GM23338 (cell line): ENCODE data around the gene CCL18. TPM values are rescaled to one million over a fixed set of nuclear protein-coding genes. Genes with fewer than 3 reads are reported as not detected.

ENCODE experiments used
- ATAC-seq: fragments of 200-7000 bp; cut with Tn5 transposase; 3 replicates; pipeline ENCODE4 v1.9.1; 2020
- DNase-seq: peaks from one replicate; pipeline ENCODE4 v3.0.0-alpha.2; 2015; ENCODE audit warnings: low spot score
- H2AFZ ChIP-seq: fragments of 200-600 bp; sonication (generic); 2 replicates; pipeline ENCODE4 v1.8.0; 2016; ENCODE audit warnings: antibody characterized with exemption, mild to moderate bottlenecking, moderate library complexity
- H3F3A ChIP-seq: fragments of 200-600 bp; sonication (generic); replicated peaks from 2 replicates; pipeline ENCODE4 v1.8.0; 2017; ENCODE audit warnings: antibody characterized with exemption, mixed run types, low read depth
- H3K27ac ChIP-seq: fragments of 200-600 bp; sonication (generic); 2 replicates; pipeline ENCODE4 v1.6.1; 2016; ENCODE audit warnings: low read depth
- H3K27me3 ChIP-seq: fragments of 200-600 bp; sonication (generic); 2 replicates; pipeline ENCODE4 v1.8.0; 2016; ENCODE audit warnings: mild to moderate bottlenecking, mixed run types, moderate library complexity; ENCODE audit not compliant: insufficient read depth
- H3K36me3 ChIP-seq: fragments of 200-600 bp; sonication (generic); 2 replicates; pipeline ENCODE4 v1.8.0; 2016; ENCODE audit warnings: mild to moderate bottlenecking; ENCODE audit not compliant: insufficient read depth
- H3K4me1 ChIP-seq: fragments of 200-600 bp; sonication (generic); 2 replicates; pipeline ENCODE4 v1.8.0; 2016; ENCODE audit warnings: mild to moderate bottlenecking, moderate library complexity; ENCODE audit not compliant: insufficient read depth
- H3K4me2 ChIP-seq: fragments of 200-600 bp; sonication (generic); 2 replicates; pipeline ENCODE4 v1.7.1; 2017; ENCODE audit warnings: mixed run types
- H3K4me3 ChIP-seq: fragments of 200-600 bp; sonication (generic); 2 replicates; pipeline ENCODE4 v1.6.1; 2016; ENCODE audit warnings: mixed run types
- H3K79me2 ChIP-seq: fragments of 200-600 bp; sonication (generic); replicated peaks from 2 replicates; pipeline ENCODE4 v1.8.0; 2017; ENCODE audit warnings: mild to moderate bottlenecking; ENCODE audit not compliant: insufficient read depth
- H3K9me2 ChIP-seq: fragments of 200-600 bp; sonication (generic); 2 replicates; pipeline ENCODE4 v1.8.0; 2017; ENCODE audit not compliant: insufficient read depth
- H4K20me1 ChIP-seq: fragments of 200-600 bp; sonication (generic); replicated peaks from 2 replicates; pipeline ENCODE4 v1.8.0; 2017; ENCODE audit warnings: mild to moderate bottlenecking; ENCODE audit not compliant: insufficient read depth
- H3K27ac Mint-ChIP-seq: 2 replicates; pipeline ENCODE4 v1.8.0; 2020; ENCODE audit warnings: inconsistent platforms, mild to moderate bottlenecking, moderate library complexity, mixed read lengths
- H3K27me3 Mint-ChIP-seq: 3 replicates; pipeline ENCODE4 v1.8.0; 2022; ENCODE audit warnings: low read depth, mild to moderate bottlenecking, moderate library complexity, mixed read lengths, inconsistent platforms; ENCODE audit not compliant: insufficient read depth, poor library complexity
- H3K36me3 Mint-ChIP-seq: 3 replicates; pipeline ENCODE4 v1.8.0; 2021; ENCODE audit warnings: low read depth, mild to moderate bottlenecking, inconsistent platforms, moderate library complexity, mixed read lengths
- H3K4me1 Mint-ChIP-seq: 3 replicates; pipeline ENCODE4 v1.8.0; 2020; ENCODE audit warnings: mild to moderate bottlenecking, inconsistent platforms, mixed read lengths
- H3K4me3 Mint-ChIP-seq: 3 replicates; pipeline ENCODE4 v1.8.0; 2021; ENCODE audit warnings: moderate library complexity, mild to moderate bottlenecking, inconsistent platforms, mixed read lengths
- H3K9me3 Mint-ChIP-seq: 3 replicates; pipeline ENCODE4 v1.8.0; 2020; ENCODE audit warnings: moderate library complexity, mild to moderate bottlenecking, inconsistent platforms, mixed read lengths
- CREB1 ChIP-seq: fragments of 250-450 bp; sonication (Bioruptor Pico); IDR thresholded peaks from 2 replicates; pipeline ENCODE4 v1.5.0; 2020; ENCODE audit warnings: low read depth, mild to moderate bottlenecking, moderate library complexity
- CTCF ChIP-seq, 2 experiments: fragments of 200-600 bp in 1 of 2; sonication (generic) in 1 of 2; conservative IDR thresholded peaks; 2 replicates each; pipeline versions ENCODE4 v1.5.1 to v1.6.1; 2016 to 2017; ENCODE audit warnings: antibody characterized with exemption in 2 of 2, low read depth in 2 of 2, mild to moderate bottlenecking in 2 of 2, moderate library complexity in 1 of 2
- ETS1 ChIP-seq: IDR thresholded peaks from 2 replicates; pipeline ENCODE4 v1.6.1; 2016; ENCODE audit warnings: antibody characterized with exemption
- EZH2 ChIP-seq: fragments of 200-600 bp; sonication (generic); IDR thresholded peaks from one replicate; pipeline ENCODE4 v1.8.0; 2017; ENCODE audit warnings: antibody characterized with exemption, mild to moderate bottlenecking, low read depth; ENCODE audit not compliant: unreplicated experiment
- EZH2phosphoT487 ChIP-seq: fragments of 200-600 bp; sonication (generic); IDR thresholded peaks from one replicate; pipeline ENCODE4 v1.8.1; 2018; ENCODE audit warnings: antibody characterized with exemption; ENCODE audit not compliant: unreplicated experiment
- JUNB ChIP-seq: IDR thresholded peaks from one replicate; pipeline ENCODE4 v1.6.1; 2016; ENCODE audit warnings: antibody characterized with exemption; ENCODE audit not compliant: unreplicated experiment
- NANOG ChIP-seq: IDR thresholded peaks from 2 replicates; pipeline ENCODE4 v1.6.1; 2016; ENCODE audit warnings: antibody characterized with exemption, borderline replicate concordance
- POLR2AphosphoS5 ChIP-seq: IDR thresholded peaks from 2 replicates; pipeline ENCODE4 v1.6.1; 2016; ENCODE audit warnings: antibody characterized with exemption, low read depth
- REST ChIP-seq: IDR thresholded peaks from one replicate; pipeline ENCODE4 v1.6.1; 2018; ENCODE audit warnings: antibody characterized with exemption; ENCODE audit not compliant: unreplicated experiment
- STAT1 ChIP-seq: IDR thresholded peaks from one replicate; pipeline ENCODE4 v1.6.1; 2016; ENCODE audit warnings: antibody characterized with exemption; ENCODE audit not compliant: unreplicated experiment
- ZNF114 ChIP-seq: fragments of 250-450 bp; sonication (Bioruptor Pico); IDR thresholded peaks from 2 replicates; pipeline ENCODE4 v1.5.0; 2020; ENCODE audit warnings: mild to moderate bottlenecking, moderate library complexity
- ZNF331 ChIP-seq: fragments of 250-450 bp; sonication (Bioruptor Pico); IDR thresholded peaks from 2 replicates; pipeline ENCODE4 v1.5.0; 2020; ENCODE audit warnings: low read depth, mild to moderate bottlenecking, moderate library complexity
- polyA plus RNA-seq: library from polyadenylated mRNA; unstranded; fragments of >200 nt; fragmentation: Nextera tagmentation; extraction: Ambion mirVana; gene quantifications from 2 replicates; pipeline ENCODE4 v1.2.1, GENCODE V29; 2016
- total RNA-seq: library from RNA; depleted of rRNA; stranded (reverse); fragments of >200 nt; shearing (Covaris generic); gene quantifications from 2 replicates; pipeline ENCODE4 v1.2.3, GENCODE V29; 2014
- TF ChIP-seq, protein P1 (sequence below): fragments of 250-450 bp; sonication (Bioruptor Pico); IDR thresholded peaks from 2 replicates; pipeline ENCODE4 v1.5.0; 2020; ENCODE audit warnings: mild to moderate bottlenecking, moderate library complexity

The CCL18 gene
- total and polyA plus RNA-seq, 2 experiments from 2014 or later: not detected

- TF ChIP-seq POLR2AphosphoS5 (no peak), CTCF (conservative IDR thresholded peaks at IDR 0.05; ENCODE audit: low read depth in 2 of 2) (no peak), STAT1 (no peak), REST (no peak), EZH2phosphoT487 (no peak), ZNF114 (CRISPR knock-in tag) (no peak), ZNF331 (no peak), JUNB (no peak), EZH2 (no peak), NANOG (no peak), ETS1 (no peak), CREB1 (CRISPR knock-in tag) (no peak)
- TF ChIP-seq, protein P1, sequence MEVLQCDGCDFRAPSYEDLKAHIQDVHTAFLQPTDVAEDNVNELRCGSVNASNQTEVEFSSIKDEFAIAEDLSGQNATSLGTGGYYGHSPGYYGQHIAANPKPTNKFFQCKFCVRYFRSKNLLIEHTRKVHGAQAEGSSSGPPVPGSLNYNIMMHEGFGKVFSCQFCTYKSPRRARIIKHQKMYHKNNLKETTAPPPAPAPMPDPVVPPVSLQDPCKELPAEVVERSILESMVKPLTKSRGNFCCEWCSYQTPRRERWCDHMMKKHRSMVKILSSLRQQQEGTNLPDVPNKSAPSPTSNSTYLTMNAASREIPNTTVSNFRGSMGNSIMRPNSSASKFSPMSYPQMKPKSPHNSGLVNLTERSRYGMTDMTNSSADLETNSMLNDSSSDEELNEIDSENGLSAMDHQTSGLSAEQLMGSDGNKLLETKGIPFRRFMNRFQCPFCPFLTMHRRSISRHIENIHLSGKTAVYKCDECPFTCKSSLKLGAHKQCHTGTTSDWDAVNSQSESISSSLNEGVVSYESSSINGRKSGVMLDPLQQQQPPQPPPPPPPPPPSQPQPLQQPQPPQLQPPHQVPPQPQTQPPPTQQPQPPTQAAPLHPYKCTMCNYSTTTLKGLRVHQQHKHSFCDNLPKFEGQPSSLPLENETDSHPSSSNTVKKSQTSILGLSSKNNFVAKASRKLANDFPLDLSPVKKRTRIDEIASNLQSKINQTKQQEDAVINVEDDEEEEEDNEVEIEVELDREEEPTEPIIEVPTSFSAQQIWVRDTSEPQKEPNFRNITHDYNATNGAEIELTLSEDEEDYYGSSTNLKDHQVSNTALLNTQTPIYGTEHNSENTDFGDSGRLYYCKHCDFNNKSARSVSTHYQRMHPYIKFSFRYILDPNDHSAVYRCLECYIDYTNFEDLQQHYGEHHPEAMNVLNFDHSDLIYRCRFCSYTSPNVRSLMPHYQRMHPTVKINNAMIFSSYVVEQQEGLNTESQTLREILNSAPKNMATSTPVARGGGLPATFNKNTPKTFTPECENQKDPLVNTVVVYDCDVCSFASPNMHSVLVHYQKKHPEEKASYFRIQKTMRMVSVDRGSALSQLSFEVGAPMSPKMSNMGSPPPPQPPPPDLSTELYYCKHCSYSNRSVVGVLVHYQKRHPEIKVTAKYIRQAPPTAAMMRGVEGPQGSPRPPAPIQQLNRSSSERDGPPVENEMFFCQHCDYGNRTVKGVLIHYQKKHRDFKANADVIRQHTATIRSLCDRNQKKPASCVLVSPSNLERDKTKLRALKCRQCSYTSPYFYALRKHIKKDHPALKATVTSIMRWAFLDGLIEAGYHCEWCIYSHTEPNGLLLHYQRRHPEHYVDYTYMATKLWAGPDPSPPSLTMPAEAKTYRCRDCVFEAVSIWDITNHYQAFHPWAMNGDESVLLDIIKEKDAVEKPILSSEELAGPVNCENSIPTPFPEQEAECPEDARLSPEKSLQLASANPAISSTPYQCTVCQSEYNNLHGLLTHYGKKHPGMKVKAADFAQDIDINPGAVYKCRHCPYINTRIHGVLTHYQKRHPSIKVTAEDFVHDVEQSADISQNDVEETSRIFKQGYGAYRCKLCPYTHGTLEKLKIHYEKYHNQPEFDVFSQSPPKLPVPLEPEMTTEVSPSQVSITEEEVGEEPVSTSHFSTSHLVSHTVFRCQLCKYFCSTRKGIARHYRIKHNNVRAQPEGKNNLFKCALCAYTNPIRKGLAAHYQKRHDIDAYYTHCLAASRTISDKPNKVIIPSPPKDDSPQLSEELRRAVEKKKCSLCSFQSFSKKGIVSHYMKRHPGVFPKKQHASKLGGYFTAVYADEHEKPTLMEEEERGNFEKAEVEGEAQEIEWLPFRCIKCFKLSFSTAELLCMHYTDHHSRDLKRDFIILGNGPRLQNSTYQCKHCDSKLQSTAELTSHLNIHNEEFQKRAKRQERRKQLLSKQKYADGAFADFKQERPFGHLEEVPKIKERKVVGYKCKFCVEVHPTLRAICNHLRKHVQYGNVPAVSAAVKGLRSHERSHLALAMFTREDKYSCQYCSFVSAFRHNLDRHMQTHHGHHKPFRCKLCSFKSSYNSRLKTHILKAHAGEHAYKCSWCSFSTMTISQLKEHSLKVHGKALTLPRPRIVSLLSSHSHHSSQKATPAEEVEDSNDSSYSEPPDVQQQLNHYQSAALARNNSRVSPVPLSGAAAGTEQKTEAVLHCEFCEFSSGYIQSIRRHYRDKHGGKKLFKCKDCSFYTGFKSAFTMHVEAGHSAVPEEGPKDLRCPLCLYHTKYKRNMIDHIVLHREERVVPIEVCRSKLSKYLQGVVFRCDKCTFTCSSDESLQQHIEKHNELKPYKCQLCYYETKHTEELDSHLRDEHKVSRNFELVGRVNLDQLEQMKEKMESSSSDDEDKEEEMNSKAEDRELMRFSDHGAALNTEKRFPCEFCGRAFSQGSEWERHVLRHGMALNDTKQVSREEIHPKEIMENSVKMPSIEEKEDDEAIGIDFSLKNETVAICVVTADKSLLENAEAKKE: no peak
- H3K9me2 ChIP-seq: peaks cover 11% of the 10 kb centered on the region
- no peaks in the 10 kb centered on the region; the same call in 2 of the 3 replicates for H3K36me3 Mint-ChIP-seq
- H3K4me1 ChIP-seq: no peaks in the 10 kb centered on the region
- H3K4me3 ChIP-seq: no peak overlapping the region
- peak overlapping the region; percentile 66 for H2AFZ ChIP-seq
- no peaks in the 10 kb centered on the region for H3K79me2 ChIP-seq
- H3K4me2 ChIP-seq: no peak overlapping the region
- no peaks in the 10 kb centered on the region for H3K27me3 ChIP-seq
- ATAC-seq: no peak
- no peaks in the 10 kb centered on the region; the same call in 2 of the 3 replicates for H3K9me3 Mint-ChIP-seq
- no peaks in the 10 kb centered on the region for H3K36me3 ChIP-seq
- H4K20me1 ChIP-seq: no peaks in the 10 kb centered on the region
- no peaks in the 10 kb centered on the region for H3F3A ChIP-seq
- no peaks in the 10 kb centered on the region; the same call in 2 of the 3 replicates for H3K4me1 Mint-ChIP-seq
- DNase-seq: no peak
- no peaks in the 10 kb centered on the region for H3K27me3 Mint-ChIP-seq
- no peak overlapping the region for H3K4me3 Mint-ChIP-seq
- H3K27ac Mint-ChIP-seq: no peak overlapping the region
- H3K27ac ChIP-seq: no peak overlapping the region
These were observed 5.1 kb downstream of the CCL18 start for GRCh38 chr17:36069136-36069535.
